Measurements from ENCODE around the gene ZSCAN22.

- no peak for TF ChIP-seq POLR2A (IDR thresholded peaks at IDR 0.05)
- no peak for TF ChIP-seq CTCF (IDR thresholded peaks at IDR 0.05)
- no peak for TF ChIP-seq POLR2AphosphoS5 (IDR thresholded peaks at IDR 0.05; ENCODE audit: insufficient read depth in 1 of 2, low read depth in 1 of 2)
Measured at GRCh38 chr19:58351990-58352755, 25.4 kb downstream of the ZSCAN22 start.

Data from vagina (tissue), 2 donors.